Neural cell (in vitro differentiated cells): ENCODE results near the gene EYA2. TPM values are rescaled to one million over a fixed set of nuclear protein-coding genes. Genes with fewer than 3 reads are reported as not detected.

Experiments used
- H2AFZ ChIP-seq: fragments of 200-600, 300-800 bp; sonication (generic), shearing (Covaris generic); 2 replicates; pipeline ENCODE4 v1.6.0; 2014; ENCODE audit warnings: low read depth, mild to moderate bottlenecking, antibody characterized with exemption, low read length, moderate library complexity
- H3F3A ChIP-seq: fragments of 200-600 bp; shearing (Covaris generic); 2 replicates; pipeline ENCODE4 v1.6.1; 2016; ENCODE audit warnings: mild to moderate bottlenecking, moderate library complexity, mixed read lengths, antibody characterized with exemption, low read length; ENCODE audit not compliant: insufficient read depth, poor library complexity, severe bottlenecking
- H3K27ac ChIP-seq: fragments of 200-600, 300-800 bp; sonication (generic), shearing (Covaris generic); 2 replicates; pipeline ENCODE4 v1.5.1; 2014; ENCODE audit warnings: mild to moderate bottlenecking, low read length, moderate library complexity
- H3K27me3 ChIP-seq: fragments of 300-800, 200-600 bp; sonication (generic), shearing (Covaris generic); 2 replicates; pipeline ENCODE4 v1.6.0; 2014; ENCODE audit warnings: mild to moderate bottlenecking, low read depth, low read length, moderate library complexity; ENCODE audit not compliant: insufficient read depth
- H3K36me3 ChIP-seq: fragments of 300-800, 200-600 bp; sonication (generic), shearing (Covaris generic); 2 replicates; pipeline ENCODE4 v1.5.1; 2014; ENCODE audit warnings: mild to moderate bottlenecking, antibody characterized with exemption, low read length, moderate library complexity; ENCODE audit not compliant: insufficient read depth
- H3K4me2 ChIP-seq: fragments of 300-800, 200-600 bp; sonication (generic), shearing (Covaris generic); 2 replicates; pipeline ENCODE4 v1.6.0; 2014; ENCODE audit warnings: mild to moderate bottlenecking, low read length
- H3K4me3 ChIP-seq: fragments of 300-800, 200-600 bp; sonication (generic), shearing (Covaris generic); 2 replicates; pipeline ENCODE4 v1.5.1; 2014; ENCODE audit warnings: mild to moderate bottlenecking, low read length, moderate library complexity
- H3K79me2 ChIP-seq: fragments of 200-600 bp; shearing (Covaris generic); replicated peaks from 2 replicates; pipeline ENCODE4 v1.6.0; 2014; ENCODE audit warnings: mild to moderate bottlenecking, low read length, moderate library complexity; ENCODE audit not compliant: insufficient read depth
- H3K9ac ChIP-seq: fragments of 300-800, 200-600 bp; sonication (generic), shearing (Covaris generic); 2 replicates; pipeline ENCODE4 v1.6.1; 2016; ENCODE audit warnings: mild to moderate bottlenecking, low read length, mixed read lengths
- H3K9me2 ChIP-seq: fragments of 200-600 bp; shearing (Covaris generic); 2 replicates; pipeline ENCODE4 v1.6.1; 2016; ENCODE audit warnings: mild to moderate bottlenecking, low read length, mixed read lengths; ENCODE audit not compliant: insufficient read depth
- H3K9me3 ChIP-seq: fragments of 200-600, 300-800 bp; sonication (generic), shearing (Covaris generic); 2 replicates; pipeline ENCODE4 v1.6.1; 2016; ENCODE audit warnings: mild to moderate bottlenecking, mixed run types, low read length, moderate library complexity, mixed read lengths
- H4K20me1 ChIP-seq: fragments of 200-600 bp; shearing (Covaris generic); 2 replicates; pipeline ENCODE4 v1.6.1; 2016; ENCODE audit warnings: mild to moderate bottlenecking, mixed run types; ENCODE audit not compliant: insufficient read depth
- EP300 ChIP-seq: fragments of 450-650 bp; conservative IDR thresholded peaks from 2 replicates; pipeline ENCODE4 v1.6.1; 2014; ENCODE audit warnings: antibody characterized with exemption, mild to moderate bottlenecking, moderate library complexity; ENCODE audit not compliant: poor library complexity, severe bottlenecking
- EZH2 ChIP-seq: fragments of 200-600, 300-800 bp; shearing (Covaris generic), sonication (generic); IDR thresholded peaks from 2 replicates; pipeline ENCODE4 v1.6.1; 2014; ENCODE audit warnings: antibody characterized with exemption, low read length, borderline replicate concordance, mild to moderate bottlenecking; ENCODE audit not compliant: insufficient read depth, poor library complexity, severe bottlenecking
- MXI1 ChIP-seq: fragments of 450-650 bp; conservative IDR thresholded peaks from 2 replicates; pipeline ENCODE4 v1.6.1; 2014; ENCODE audit warnings: antibody characterized with exemption, mild to moderate bottlenecking; ENCODE audit not compliant: poor library complexity, severe bottlenecking
- POLR2AphosphoS5 ChIP-seq: IDR thresholded peaks from 2 replicates; pipeline ENCODE4 v1.6.1; 2012
- RAD21 ChIP-seq: fragments of 450-650 bp; conservative IDR thresholded peaks from 2 replicates; pipeline ENCODE4 v1.6.1; 2014; ENCODE audit warnings: antibody characterized with exemption, mild to moderate bottlenecking, moderate library complexity
- SMC3 ChIP-seq: fragments of 450-650 bp; conservative IDR thresholded peaks from 2 replicates; pipeline ENCODE4 v1.6.1; 2014; ENCODE audit warnings: antibody characterized with exemption, mild to moderate bottlenecking, moderate library complexity; ENCODE audit not compliant: poor library complexity
- TAF1 ChIP-seq: IDR thresholded peaks from 2 replicates; pipeline ENCODE4 v1.6.1; 2012; ENCODE audit warnings: low read depth
- polyA plus RNA-seq: library from polyadenylated mRNA; depleted of rRNA; stranded (reverse); fragments of >200 nt; gene quantifications from 2 replicates; pipeline ENCODE4 v1.2.3, GENCODE V29; 2014
- TF ChIP-seq, protein P1 (sequence below): fragments of 450-650 bp; IDR thresholded peaks from 2 replicates; pipeline ENCODE4 v1.5.1; 2014; ENCODE audit warnings: antibody characterized with exemption, mild to moderate bottlenecking, moderate library complexity; ENCODE audit not compliant: poor library complexity, severe bottlenecking
- TF ChIP-seq, protein P2 (sequence below): IDR thresholded peaks from 2 replicates; pipeline ENCODE4 v1.6.1; 2012; ENCODE audit warnings: borderline replicate concordance

The EYA2 gene
- polyA plus RNA-seq, 1 donor from 2014 or later: 0.88 TPM

DNA sequence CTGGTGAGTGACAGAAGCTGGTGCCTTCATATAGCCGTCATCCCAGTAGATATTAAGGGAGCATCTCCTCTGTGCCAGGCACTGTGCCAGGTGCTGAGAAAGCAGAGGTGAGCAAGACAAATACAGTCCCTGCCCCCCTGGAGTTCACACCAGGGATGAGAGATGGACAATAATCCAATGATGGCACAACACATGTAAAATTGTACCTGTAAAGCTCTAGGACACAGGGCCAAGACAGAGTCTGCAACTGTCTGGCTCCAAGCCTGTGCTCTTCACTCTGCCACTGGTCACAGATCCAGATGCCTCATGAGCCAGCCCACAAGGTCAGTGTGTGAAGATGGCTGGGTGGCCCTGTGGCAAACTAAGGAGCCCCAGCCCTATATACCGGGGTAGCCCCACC, 133.8 kb downstream of the EYA2 start:
- Histone ChIP-seq H3K27me3 (no peaks in the 10 kb centered on the region), H3K4me2 (no peak overlapping the region), H3K36me3 (no peaks in the 10 kb centered on the region), H4K20me1 (no peaks in the 10 kb centered on the region), H3K27ac (no peak overlapping the region), H3F3A (no peaks in the 10 kb centered on the region), H3K9me2 (no peaks in the 10 kb centered on the region), H2AFZ (no peak overlapping the region), H3K79me2 (no peaks in the 10 kb centered on the region), H3K9ac (no peak overlapping the region), H3K9me3 (peaks cover 6% of the 10 kb centered on the region), H3K4me3 (no peak overlapping the region)
- TF ChIP-seq POLR2AphosphoS5: no peak
- no peak for TF ChIP-seq RAD21

DNA sequence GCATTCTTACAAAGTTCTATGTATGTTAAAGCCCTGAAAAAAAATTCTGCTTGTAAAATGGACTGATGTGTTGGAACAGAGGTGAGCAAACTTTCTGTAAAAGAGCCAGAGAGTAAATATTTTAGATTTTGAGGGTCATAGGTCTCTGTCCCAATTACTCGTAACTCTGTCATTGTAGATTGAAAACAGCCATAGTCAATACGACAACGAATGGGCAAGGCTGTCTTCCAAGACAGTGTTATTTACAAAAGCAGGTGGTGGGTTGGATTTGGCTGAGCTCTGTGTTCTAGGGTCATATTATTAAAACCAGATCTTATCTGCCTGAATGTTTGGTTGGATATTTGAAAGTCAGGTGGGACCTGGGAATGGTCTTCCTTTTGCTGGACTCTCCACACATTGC, 135.2 kb downstream of the EYA2 start:
- H3K9ac ChIP-seq: no peak overlapping the region
- H3K4me2 ChIP-seq: no peak overlapping the region
- H3K9me2 ChIP-seq: no peaks in the 10 kb centered on the region
- H4K20me1 ChIP-seq: no peaks in the 10 kb centered on the region
- H3K27me3 ChIP-seq: no peaks in the 10 kb centered on the region
- H2AFZ ChIP-seq: no peak overlapping the region
- H3K9me3 ChIP-seq: peaks cover 6% of the 10 kb centered on the region
- no peaks in the 10 kb centered on the region for H3K36me3 ChIP-seq
- no peaks in the 10 kb centered on the region for H3F3A ChIP-seq
- TF ChIP-seq, protein P1, sequence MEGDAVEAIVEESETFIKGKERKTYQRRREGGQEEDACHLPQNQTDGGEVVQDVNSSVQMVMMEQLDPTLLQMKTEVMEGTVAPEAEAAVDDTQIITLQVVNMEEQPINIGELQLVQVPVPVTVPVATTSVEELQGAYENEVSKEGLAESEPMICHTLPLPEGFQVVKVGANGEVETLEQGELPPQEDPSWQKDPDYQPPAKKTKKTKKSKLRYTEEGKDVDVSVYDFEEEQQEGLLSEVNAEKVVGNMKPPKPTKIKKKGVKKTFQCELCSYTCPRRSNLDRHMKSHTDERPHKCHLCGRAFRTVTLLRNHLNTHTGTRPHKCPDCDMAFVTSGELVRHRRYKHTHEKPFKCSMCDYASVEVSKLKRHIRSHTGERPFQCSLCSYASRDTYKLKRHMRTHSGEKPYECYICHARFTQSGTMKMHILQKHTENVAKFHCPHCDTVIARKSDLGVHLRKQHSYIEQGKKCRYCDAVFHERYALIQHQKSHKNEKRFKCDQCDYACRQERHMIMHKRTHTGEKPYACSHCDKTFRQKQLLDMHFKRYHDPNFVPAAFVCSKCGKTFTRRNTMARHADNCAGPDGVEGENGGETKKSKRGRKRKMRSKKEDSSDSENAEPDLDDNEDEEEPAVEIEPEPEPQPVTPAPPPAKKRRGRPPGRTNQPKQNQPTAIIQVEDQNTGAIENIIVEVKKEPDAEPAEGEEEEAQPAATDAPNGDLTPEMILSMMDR: no peak
- TF ChIP-seq, protein P2, sequence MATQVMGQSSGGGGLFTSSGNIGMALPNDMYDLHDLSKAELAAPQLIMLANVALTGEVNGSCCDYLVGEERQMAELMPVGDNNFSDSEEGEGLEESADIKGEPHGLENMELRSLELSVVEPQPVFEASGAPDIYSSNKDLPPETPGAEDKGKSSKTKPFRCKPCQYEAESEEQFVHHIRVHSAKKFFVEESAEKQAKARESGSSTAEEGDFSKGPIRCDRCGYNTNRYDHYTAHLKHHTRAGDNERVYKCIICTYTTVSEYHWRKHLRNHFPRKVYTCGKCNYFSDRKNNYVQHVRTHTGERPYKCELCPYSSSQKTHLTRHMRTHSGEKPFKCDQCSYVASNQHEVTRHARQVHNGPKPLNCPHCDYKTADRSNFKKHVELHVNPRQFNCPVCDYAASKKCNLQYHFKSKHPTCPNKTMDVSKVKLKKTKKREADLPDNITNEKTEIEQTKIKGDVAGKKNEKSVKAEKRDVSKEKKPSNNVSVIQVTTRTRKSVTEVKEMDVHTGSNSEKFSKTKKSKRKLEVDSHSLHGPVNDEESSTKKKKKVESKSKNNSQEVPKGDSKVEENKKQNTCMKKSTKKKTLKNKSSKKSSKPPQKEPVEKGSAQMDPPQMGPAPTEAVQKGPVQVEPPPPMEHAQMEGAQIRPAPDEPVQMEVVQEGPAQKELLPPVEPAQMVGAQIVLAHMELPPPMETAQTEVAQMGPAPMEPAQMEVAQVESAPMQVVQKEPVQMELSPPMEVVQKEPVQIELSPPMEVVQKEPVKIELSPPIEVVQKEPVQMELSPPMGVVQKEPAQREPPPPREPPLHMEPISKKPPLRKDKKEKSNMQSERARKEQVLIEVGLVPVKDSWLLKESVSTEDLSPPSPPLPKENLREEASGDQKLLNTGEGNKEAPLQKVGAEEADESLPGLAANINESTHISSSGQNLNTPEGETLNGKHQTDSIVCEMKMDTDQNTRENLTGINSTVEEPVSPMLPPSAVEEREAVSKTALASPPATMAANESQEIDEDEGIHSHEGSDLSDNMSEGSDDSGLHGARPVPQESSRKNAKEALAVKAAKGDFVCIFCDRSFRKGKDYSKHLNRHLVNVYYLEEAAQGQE: no peak
- TF ChIP-seq EP300 (no peak), POLR2AphosphoS5 (no peak), MXI1 (no peak), RAD21 (no peak), SMC3 (no peak)
- H3K79me2 ChIP-seq: no peaks in the 10 kb centered on the region
- H3K4me3 ChIP-seq: no peak overlapping the region
- H3K27ac ChIP-seq: no peak overlapping the region

DNA sequence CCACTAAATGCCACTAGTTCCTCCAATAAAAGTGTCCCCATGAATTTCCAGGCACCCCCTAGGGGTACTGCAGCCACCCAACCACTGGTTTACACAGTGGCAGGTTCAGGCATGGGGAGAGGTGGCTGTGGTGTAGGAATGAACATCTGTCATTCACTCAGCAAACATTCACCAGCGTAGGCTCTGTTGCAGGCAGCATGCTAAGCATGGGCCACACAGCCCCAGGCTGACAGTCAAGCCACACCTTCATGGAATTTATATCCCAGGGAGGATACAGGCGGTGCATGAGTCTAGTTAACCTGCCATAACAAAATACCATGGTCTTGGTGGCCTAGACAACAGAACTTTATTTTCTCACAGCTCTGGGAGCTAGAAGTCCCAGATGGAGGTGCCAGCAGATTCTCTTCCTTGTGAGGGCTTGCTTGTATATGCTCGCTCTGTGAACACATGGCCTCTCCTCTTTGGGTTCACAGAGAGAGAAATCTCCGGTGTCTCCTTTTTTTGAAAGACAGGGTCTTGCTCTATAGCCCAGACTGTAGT, 135.7 kb downstream of the EYA2 start:
- Histone ChIP-seq H2AFZ (no peak overlapping the region), H3K36me3 (no peaks in the 10 kb centered on the region), H3K27ac (no peak overlapping the region), H3K9ac (no peak overlapping the region), H3K4me2 (no peak overlapping the region), H3F3A (no peaks in the 10 kb centered on the region), H3K4me3 (no peak overlapping the region), H3K9me2 (no peaks in the 10 kb centered on the region), H3K27me3 (no peaks in the 10 kb centered on the region), H4K20me1 (no peaks in the 10 kb centered on the region), H3K79me2 (no peaks in the 10 kb centered on the region), H3K9me3 (peaks cover 6% of the 10 kb centered on the region)
- no peak for TF ChIP-seq EZH2
- TF ChIP-seq, protein P2: no peak
- TF ChIP-seq RAD21: no peak
- TF ChIP-seq SMC3: no peak
- no peak for TF ChIP-seq MXI1
- TF ChIP-seq, protein P1: no peak
- TF ChIP-seq EP300: no peak
- TF ChIP-seq POLR2AphosphoS5: no peak
- TF ChIP-seq TAF1: no peak
